Keratinocyte (primary cell): Measurements from ENCODE around the gene ARHGAP18. TPM values are rescaled to one million over a fixed set of nuclear protein-coding genes. Genes with fewer than 3 reads are reported as not detected.
A peak's percentile ranks its signal among the peaks of the same experiment; 100 is the strongest.

Experiments
- DNase-seq: peaks from one replicate; pipeline ENCODE4 v3.0.0-alpha.2; 2011; ENCODE audit warnings: low read depth, missing footprints, low spot score
- FAIRE-seq: peaks from 2 replicates; lab custom pipeline; 2011; peaks lifted over from hg19 to GRCh38; lab: Jason Lieb, UNC
- H2AFZ ChIP-seq: 2 replicates; pipeline ENCODE4 v1.6.0; 2012; ENCODE audit warnings: low read length, control low read depth, inconsistent platforms; ENCODE audit not compliant: control insufficient read depth
- H3K27ac ChIP-seq: 2 replicates; pipeline ENCODE4 v1.5.1; 2011; ENCODE audit warnings: low read length; ENCODE audit not compliant: control insufficient read depth, insufficient read depth
- H3K27me3 ChIP-seq: 3 replicates; pipeline ENCODE4 v1.6.0; 2011; ENCODE audit warnings: low read length; ENCODE audit not compliant: control insufficient read depth, insufficient read depth; ENCODE audit errors: extremely low read depth
- H3K36me3 ChIP-seq, 2 experiments: 2 replicates in 1 of 2; 3 replicates in 1 of 2; pipeline ENCODE4 v1.5.1; 2011; ENCODE audit warnings: low read length in 2 of 2, mild to moderate bottlenecking in 1 of 2; ENCODE audit not compliant: control insufficient read depth in 2 of 2, insufficient read depth in 2 of 2; ENCODE audit errors: extremely low read depth in 1 of 2
- H3K4me1 ChIP-seq: 3 replicates; pipeline ENCODE4 v1.5.1; 2011; ENCODE audit warnings: low read length; ENCODE audit not compliant: control insufficient read depth, insufficient read depth; ENCODE audit errors: extremely low read depth
- H3K4me2 ChIP-seq: 3 replicates; pipeline ENCODE4 v1.6.0; 2011; ENCODE audit warnings: low read depth, low read length; ENCODE audit not compliant: control insufficient read depth, insufficient read depth; ENCODE audit errors: extremely low read depth
- H3K4me3 ChIP-seq, 3 experiments: fragments of 200-600 bp in 1 of 3; sonication (generic) in 1 of 3; 2 replicates in 2 of 3; 3 replicates in 1 of 3; pipeline ENCODE4 v1.5.1; 2011 to 2016; ENCODE audit warnings: low read length in 3 of 3, mild to moderate bottlenecking in 3 of 3, control low read depth in 2 of 3, inconsistent platforms in 1 of 3, low read depth in 1 of 3, mixed read lengths in 1 of 3, mixed run types in 1 of 3, moderate library complexity in 1 of 3; ENCODE audit not compliant: control insufficient read depth in 2 of 3, insufficient read depth in 2 of 3; ENCODE audit errors: extremely low read depth in 1 of 3
- H3K79me2 ChIP-seq: 2 replicates; pipeline ENCODE4 v1.6.0; 2012; ENCODE audit warnings: low read length; ENCODE audit not compliant: control insufficient read depth, insufficient read depth
- H3K9ac ChIP-seq: 3 replicates; pipeline ENCODE4 v1.6.0; 2011; ENCODE audit warnings: low read length; ENCODE audit not compliant: control insufficient read depth, insufficient read depth; ENCODE audit errors: extremely low read depth
- H3K9me1 ChIP-seq: 3 replicates; pipeline ENCODE4 v1.6.0; 2011; ENCODE audit warnings: low read length; ENCODE audit not compliant: control insufficient read depth, insufficient read depth; ENCODE audit errors: extremely low read depth
- H3K9me3 ChIP-seq: 2 replicates; pipeline ENCODE4 v1.5.1; 2012; ENCODE audit warnings: low read depth, low read length; ENCODE audit not compliant: control insufficient read depth
- H4K20me1 ChIP-seq: 3 replicates; pipeline ENCODE4 v1.6.0; 2011; ENCODE audit warnings: low read length; ENCODE audit not compliant: control insufficient read depth, insufficient read depth; ENCODE audit errors: extremely low read depth
- CTCF ChIP-seq, 3 experiments: IDR thresholded peaks in 1 of 3; conservative IDR thresholded peaks in 1 of 3; optimal IDR thresholded peaks in 1 of 3; 2 replicates in 2 of 3; 3 replicates in 1 of 3; pipeline versions ENCODE3 to v1.5.1; 2011; ENCODE audit warnings: low read length in 3 of 3, mild to moderate bottlenecking in 3 of 3, moderate library complexity in 2 of 3, control low read depth in 1 of 3, inconsistent platforms in 1 of 3; ENCODE audit not compliant: insufficient read depth in 2 of 3; ENCODE audit errors: extremely low read depth in 1 of 3
- EZH2 ChIP-seq: IDR thresholded peaks from one replicate; pipeline ENCODE4 v1.6.1; 2012; ENCODE audit warnings: inconsistent platforms, mild to moderate bottlenecking, low read length, moderate library complexity
- dilution Hi-C: fragments of 300-500 bp; cut with MboI; formaldehyde crosslinking; loops from one replicate; pipeline ENCODE4 v1.7.0; 2020; ENCODE audit warnings: low sequenced_read_pairs; ENCODE audit not compliant: extremely low pct_ligation_motif_present
- polyA plus RNA-seq, 5 experiments: library from polyadenylated mRNA; depleted of rRNA in 3 of 5; stranded (reverse) in 3 of 5; stranded (forward) in 1 of 5; unstranded in 1 of 5; fragments of >200 nt; gene quantifications; 1 replicate in 1 of 5; 2 replicates in 3 of 5; 3 replicates in 1 of 5; pipeline versions ENCODE4 v1.2.1 to v1.2.3, GENCODE V29; 2011 to 2012; ENCODE audit warnings: missing spikeins in 2 of 5, low read depth in 1 of 5, low replicate concordance in 1 of 5

Gene ARHGAP18
- polyA plus RNA-seq, 1 donor (not counting 4 experiments of a cell fraction or from before 2014, with no cell fraction given), result 17.7 TPM

- no peak overlapping the region for H3K9ac ChIP-seq
- peak overlapping the region; percentile 6 for H3K27ac ChIP-seq
- peak overlapping the region; percentile 71 for H2AFZ ChIP-seq
- no peak for TF ChIP-seq EZH2
- H3K9me3 ChIP-seq, result no peaks in the 10 kb centered on the region
- no peaks in the 10 kb centered on the region for H3K9me1 ChIP-seq
- no peaks in the 10 kb centered on the region for H3K79me2 ChIP-seq
- no peaks in the 10 kb centered on the region for H4K20me1 ChIP-seq
- FAIRE-seq (peak; percentile 66), DNase-seq (no peak)
- H3K36me3 ChIP-seq, result no peaks in the 10 kb centered on the region
- H3K4me1 ChIP-seq, result peaks cover 22% of the 10 kb centered on the region
- H3K27me3 ChIP-seq, result no peaks in the 10 kb centered on the region
- dilution Hi-C loops, result no loop called here
- no peak overlapping the region for H3K4me3 ChIP-seq
- H3K4me2 ChIP-seq, result peak overlapping the region; percentile 46
Measured at GRCh38 chr6:129732034-129732433, 22.1 kb upstream of the ARHGAP18 start.

- Histone ChIP-seq H3K4me1 (peaks cover 22% of the 10 kb centered on the region), H3K27me3 (no peaks in the 10 kb centered on the region), H3K9ac (no peak overlapping the region), H3K27ac (no peak overlapping the region), H3K9me1 (no peaks in the 10 kb centered on the region), H4K20me1 (no peaks in the 10 kb centered on the region), H3K4me2 (no peak overlapping the region), H3K36me3 (no peaks in the 10 kb centered on the region), H2AFZ (peak overlapping the region; percentile 71), H3K79me2 (no peaks in the 10 kb centered on the region), H3K9me3 (no peaks in the 10 kb centered on the region), H3K4me3 (no peak overlapping the region)
- DNase-seq (no peak), FAIRE-seq (no peak)
- dilution Hi-C loops, result no loop called here
- no peak for TF ChIP-seq CTCF (optimal IDR thresholded peaks at IDR 0.05 in 1 of 3, IDR thresholded peaks at IDR 0.05 in 1 of 3, conservative IDR thresholded peaks at IDR 0.05 in 1 of 3; ENCODE audit: extremely low read depth in 1 of 3, insufficient read depth in 2 of 3, low read length in 3 of 3)
- no peak for TF ChIP-seq EZH2
Measured at GRCh38 chr6:129731428-129731827, 21.5 kb upstream of the ARHGAP18 start.
